Neural cell (in vitro differentiated cells): ENCODE data around the gene SRCAP.
A peak's percentile ranks its signal among the peaks of the same experiment; 100 is the strongest.

ENCODE experiments used
- EP300 ChIP-seq: fragments of 450-650 bp; conservative IDR thresholded peaks from 2 replicates; pipeline ENCODE4 v1.6.1; 2014; ENCODE audit warnings: antibody characterized with exemption, mild to moderate bottlenecking, moderate library complexity; ENCODE audit not compliant: poor library complexity, severe bottlenecking
- EZH2 ChIP-seq: fragments of 200-600, 300-800 bp; shearing (Covaris generic), sonication (generic); IDR thresholded peaks from 2 replicates; pipeline ENCODE4 v1.6.1; 2014; ENCODE audit warnings: antibody characterized with exemption, low read length, borderline replicate concordance, mild to moderate bottlenecking; ENCODE audit not compliant: insufficient read depth, poor library complexity, severe bottlenecking
- POLR2AphosphoS5 ChIP-seq: IDR thresholded peaks from 2 replicates; pipeline ENCODE4 v1.6.1; 2012
- TAF1 ChIP-seq: IDR thresholded peaks from 2 replicates; pipeline ENCODE4 v1.6.1; 2012; ENCODE audit warnings: low read depth
- TF ChIP-seq, protein P1 (sequence below): fragments of 450-650 bp; IDR thresholded peaks from 2 replicates; pipeline ENCODE4 v1.5.1; 2014; ENCODE audit warnings: antibody characterized with exemption, mild to moderate bottlenecking, moderate library complexity; ENCODE audit not compliant: poor library complexity, severe bottlenecking

DNA sequence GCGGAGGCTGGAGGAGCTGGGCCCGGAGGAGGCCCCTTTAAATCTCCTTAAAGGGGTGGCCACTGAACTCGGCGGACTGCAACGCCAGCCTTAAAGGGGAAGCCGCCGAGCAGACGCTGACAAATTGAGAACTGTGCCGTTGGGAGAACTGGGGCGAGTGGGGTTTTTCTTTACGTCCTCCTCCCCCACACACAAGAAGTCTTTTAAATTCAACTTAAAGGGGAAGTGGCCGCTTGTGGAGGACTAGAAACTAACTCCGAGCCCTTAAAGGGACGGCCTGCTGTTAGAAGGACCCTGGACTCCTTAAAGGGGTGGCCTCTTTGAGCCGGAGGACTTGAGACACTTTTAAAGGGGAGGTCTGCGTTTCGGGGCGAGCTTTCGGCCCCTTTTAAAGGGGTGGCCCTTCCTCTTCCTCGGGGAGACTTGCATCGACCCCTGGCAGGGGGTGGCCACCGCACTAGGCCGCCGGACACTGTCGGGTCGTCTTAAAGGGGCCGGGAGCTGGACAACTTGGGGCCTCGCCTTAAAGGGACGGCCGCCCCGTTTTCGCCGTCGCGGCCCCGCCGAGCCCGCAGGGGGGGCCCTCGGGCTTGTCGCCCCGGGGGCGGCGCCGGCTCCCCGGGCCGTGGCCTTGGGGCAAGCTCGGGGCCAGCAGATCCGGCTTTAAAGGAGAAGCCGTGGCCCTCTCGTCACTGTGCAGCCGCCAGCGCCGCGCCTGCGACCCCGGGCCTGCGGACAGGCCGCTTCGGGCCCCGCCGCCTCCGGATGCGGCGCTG, 40.1 kb upstream of the SRCAP start:
- TF ChIP-seq, protein P1, sequence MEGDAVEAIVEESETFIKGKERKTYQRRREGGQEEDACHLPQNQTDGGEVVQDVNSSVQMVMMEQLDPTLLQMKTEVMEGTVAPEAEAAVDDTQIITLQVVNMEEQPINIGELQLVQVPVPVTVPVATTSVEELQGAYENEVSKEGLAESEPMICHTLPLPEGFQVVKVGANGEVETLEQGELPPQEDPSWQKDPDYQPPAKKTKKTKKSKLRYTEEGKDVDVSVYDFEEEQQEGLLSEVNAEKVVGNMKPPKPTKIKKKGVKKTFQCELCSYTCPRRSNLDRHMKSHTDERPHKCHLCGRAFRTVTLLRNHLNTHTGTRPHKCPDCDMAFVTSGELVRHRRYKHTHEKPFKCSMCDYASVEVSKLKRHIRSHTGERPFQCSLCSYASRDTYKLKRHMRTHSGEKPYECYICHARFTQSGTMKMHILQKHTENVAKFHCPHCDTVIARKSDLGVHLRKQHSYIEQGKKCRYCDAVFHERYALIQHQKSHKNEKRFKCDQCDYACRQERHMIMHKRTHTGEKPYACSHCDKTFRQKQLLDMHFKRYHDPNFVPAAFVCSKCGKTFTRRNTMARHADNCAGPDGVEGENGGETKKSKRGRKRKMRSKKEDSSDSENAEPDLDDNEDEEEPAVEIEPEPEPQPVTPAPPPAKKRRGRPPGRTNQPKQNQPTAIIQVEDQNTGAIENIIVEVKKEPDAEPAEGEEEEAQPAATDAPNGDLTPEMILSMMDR: peak; percentile 50
- no peak for TF ChIP-seq POLR2AphosphoS5
- TF ChIP-seq EZH2: no peak
- TF ChIP-seq EP300: peak; percentile 5
- TF ChIP-seq TAF1: peak; percentile 24
